GM18520 (cell line): ENCODE results near the gene PARP1.
"Not testable (repeated sequence)": the region's sequence is repeated elsewhere in the genome, so short reads cannot be mapped to it uniquely, and the experiment has no call there.

Experiments
- ATAC-seq: cut with Tn5 transposase; IDR thresholded peaks from one replicate; pipeline ENCODE4 v1.9.1; 2021; ENCODE audit not compliant: unreplicated experiment

The PARP1 gene

GRCh38 chr1:226429858-226430715 is 22.2 kb upstream of the PARP1 start:
- no peak for ATAC-seq

GRCh38 chr1:226428791-226429461 is 21.0 kb upstream of the PARP1 start:
- no peak for ATAC-seq

- ATAC-seq = no peak
These were observed 20.5 kb upstream of the PARP1 start for GRCh38 chr1:226428348-226428747.

- no peak for ATAC-seq
These were observed 19.2 kb upstream of the PARP1 start for GRCh38 chr1:226427131-226427530.

GRCh38 chr1:226426395-226426794 is 18.5 kb upstream of the PARP1 start:
- not testable (repeated sequence) for ATAC-seq

- ATAC-seq = no peak
These were observed 17.6 kb upstream of the PARP1 start for GRCh38 chr1:226425431-226426031.

- no peak for ATAC-seq
These were observed 17.1 kb upstream of the PARP1 start for GRCh38 chr1:226425004-226425378.

- ATAC-seq = no peak
These were observed 16.5 kb upstream of the PARP1 start for GRCh38 chr1:226424221-226425003.

- no peak for ATAC-seq
These were observed 14.6 kb upstream of the PARP1 start for GRCh38 chr1:226422478-226422877.

GRCh38 chr1:226420897-226421296 is 13.0 kb upstream of the PARP1 start:
- ATAC-seq = no peak

GRCh38 chr1:226420328-226420727 is 12.4 kb upstream of the PARP1 start:
- no peak for ATAC-seq

- no peak for ATAC-seq
These were observed 11.6 kb upstream of the PARP1 start for GRCh38 chr1:226419284-226420029.

GRCh38 chr1:226417830-226418546 is 10.1 kb upstream of the PARP1 start:
- no peak for ATAC-seq

- ATAC-seq = no peak
These were observed 9.5 kb upstream of the PARP1 start for GRCh38 chr1:226417350-226417749.

- no peak for ATAC-seq
These were observed 6.3 kb upstream of the PARP1 start for GRCh38 chr1:226414098-226414698.

GRCh38 chr1:226411619-226412018 is 3.7 kb upstream of the PARP1 start:
- no peak for ATAC-seq

GRCh38 chr1:226410958-226411357 is 3.1 kb upstream of the PARP1 start:
- ATAC-seq = no peak

- ATAC-seq = no peak
These were observed 1.5 kb upstream of the PARP1 start for GRCh38 chr1:226409392-226409791.
